ENCODE measurements around the gene LMCD1. TPM values are rescaled to one million over a fixed set of nuclear protein-coding genes. Genes with fewer than 3 reads are reported as not detected.

The LMCD1 gene
- total RNA-seq, 2 experiments from 2014 or later, result 0.47 TPM; not detected in 1

GRCh38 chr3:8623741-8624140 lies 122.1 kb downstream of the LMCD1 start:
- BruUV-seq (replicated peaks), result no TSS peak
- Histone ChIP-seq H4K20me1 (ENCODE audit: insufficient read depth, low read length) (no peaks in the 10 kb centered on the region), H3K27ac (ENCODE audit: low read depth, low read length, poor library complexity, severe bottlenecking) (no peak overlapping the region), H3K9me3 (ENCODE audit: low read length) (no peaks in the 10 kb centered on the region), H3K4me1 (ENCODE audit: insufficient read depth, low read length, poor library complexity, severe bottlenecking) (no peaks in the 10 kb centered on the region), H2AFZ (ENCODE audit: low read length) (no peak overlapping the region), H3K36me3 (ENCODE audit: insufficient read depth, low read length) (no peaks in the 10 kb centered on the region), H3K4me3 (ENCODE audit: low read depth, low read length, poor library complexity, severe bottlenecking) (no peak overlapping the region), H3K4me2 (ENCODE audit: low read length) (no peak overlapping the region), H3K79me2 (ENCODE audit: insufficient read depth, low read depth, low read length) (no peaks in the 10 kb centered on the region), H3K9me2 (ENCODE audit: insufficient read depth, low read length) (no peaks in the 10 kb centered on the region)
- ChIA-PET CTCF (ENCODE audit: unreplicated experiment) (no interaction called here), POLR2A (no interaction called here)
- TF ChIP-seq EZH2phosphoT487 (IDR thresholded peaks at IDR 0.05; ENCODE audit: borderline replicate concordance, low read depth, low read length) (no peak), CTCF (conservative IDR thresholded peaks at IDR 0.05; ENCODE audit: low read length) (no peak)
- intact Hi-C loops (cut with micrococcal nuclease; ENCODE audit: unreplicated experiment), result loop anchor here (2.0 kb wide), 2 partner anchors 181 to 299 kb away; no protein-coding TSS in a partner anchor
- DNase-seq (ENCODE audit: low spot score), result no peak

Other genes starting within 250 kb of the LMCD1 start
- gene SSUH2, start 143.0 kb downstream of the LMCD1 start, total RNA-seq (2014; rRNA removed; shearing (Covaris generic)), result 0.16 TPM in 1 of 2 replicates, not detected in the other
- 0.66 TPM in 1 of 2 replicates, not detected in the other for gene SSUH2, start 143.0 kb downstream of the LMCD1 start, total RNA-seq (2022)
- gene CAV3, start 232.0 kb downstream of the LMCD1 start, total RNA-seq (2014; rRNA removed; shearing (Covaris generic)), result not detected in 2 replicates
- not detected in 2 replicates for gene CAV3, start 232.0 kb downstream of the LMCD1 start, total RNA-seq (2022)